AG04449 (cell line): ENCODE results near the gene ZNF511.

ENCODE experiments used
- CTCF ChIA-PET: fragments of 350-600 bp; formaldehyde crosslinking; extraction: SDS; loops from one replicate; lab custom pipeline; 2021; ENCODE audit warnings: antibody characterized with exemption; lab: Yijun Ruan, JAX
- POLR2A ChIA-PET: fragments of 400-600, 350-600 bp; formaldehyde crosslinking; extraction: SDS; loops from one replicate; lab custom pipeline; 2020; ENCODE audit warnings: antibody characterized with exemption, inconsistent platforms; lab: Yijun Ruan, JAX
- DNase-seq: peaks from one replicate; pipeline ENCODE4 v3.0.0-alpha.2; 2010; ENCODE audit warnings: low read depth, low spot score
- H3K4me3 ChIP-seq: 2 replicates; pipeline ENCODE4 v1.5.1; 2011; ENCODE audit warnings: low read depth, mild to moderate bottlenecking, control low read depth, low read length
- TF ChIP-seq, protein P1 (sequence below): IDR thresholded peaks from one replicate; pipeline ENCODE4 v1.5.1; 2011; ENCODE audit warnings: mild to moderate bottlenecking, moderate library complexity, low read length, control low read depth, inconsistent platforms; ENCODE audit not compliant: insufficient read depth; ENCODE audit errors: missing control alignments

Gene ZNF511, protein sequence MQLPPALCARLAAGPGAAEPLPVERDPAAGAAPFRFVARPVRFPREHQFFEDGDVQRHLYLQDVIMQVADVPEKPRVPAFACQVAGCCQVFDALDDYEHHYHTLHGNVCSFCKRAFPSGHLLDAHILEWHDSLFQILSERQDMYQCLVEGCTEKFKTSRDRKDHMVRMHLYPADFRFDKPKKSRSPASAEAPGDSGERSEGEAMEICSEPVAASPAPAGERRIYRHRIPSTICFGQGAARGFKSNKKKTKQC

DNA sequence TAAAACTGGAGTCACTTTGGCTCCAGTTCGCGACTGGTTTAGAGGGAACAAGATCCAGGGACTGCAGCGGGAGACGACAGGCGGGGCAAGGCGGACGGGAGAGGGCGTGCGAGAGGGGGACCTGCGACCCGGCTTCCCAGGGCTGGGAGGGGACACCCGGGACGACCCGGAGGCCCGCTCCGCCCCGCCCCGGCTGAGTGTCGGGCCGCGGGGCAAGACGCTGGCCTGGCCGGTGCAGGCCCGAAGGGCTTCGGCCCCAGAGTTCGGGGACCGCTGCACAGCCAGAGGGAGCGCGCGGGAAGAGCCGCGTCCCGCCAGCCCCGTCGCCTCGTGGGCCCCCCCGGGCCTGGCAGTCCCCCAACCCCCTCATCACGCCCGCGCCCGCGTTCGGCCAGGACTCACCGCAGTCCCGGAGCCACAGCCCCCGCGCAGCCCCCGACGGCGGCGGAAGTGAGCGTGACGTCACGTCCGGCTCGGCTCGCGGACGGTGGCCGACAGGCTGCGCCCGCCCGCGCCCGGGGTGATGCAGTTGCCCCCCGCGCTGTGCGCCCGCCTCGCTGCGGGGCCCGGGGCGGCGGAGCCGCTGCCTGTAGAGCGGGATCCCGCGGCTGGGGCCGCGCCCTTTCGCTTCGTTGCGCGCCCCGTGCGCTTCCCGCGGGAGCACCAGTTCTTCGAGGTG is at the start of gene ZNF511, which contains the start of gene TUBGCP2:
ZNF511 (plus strand) TSS at position 494 of the 679 bp plus-strand sequence; CDS start at position 524, 30 bp downstream.
TUBGCP2 (minus strand) TSS at position 452 of the 679 bp plus-strand sequence. CDS start 5,931 bp downstream, outside the sequence.
- TF ChIP-seq, protein P1, sequence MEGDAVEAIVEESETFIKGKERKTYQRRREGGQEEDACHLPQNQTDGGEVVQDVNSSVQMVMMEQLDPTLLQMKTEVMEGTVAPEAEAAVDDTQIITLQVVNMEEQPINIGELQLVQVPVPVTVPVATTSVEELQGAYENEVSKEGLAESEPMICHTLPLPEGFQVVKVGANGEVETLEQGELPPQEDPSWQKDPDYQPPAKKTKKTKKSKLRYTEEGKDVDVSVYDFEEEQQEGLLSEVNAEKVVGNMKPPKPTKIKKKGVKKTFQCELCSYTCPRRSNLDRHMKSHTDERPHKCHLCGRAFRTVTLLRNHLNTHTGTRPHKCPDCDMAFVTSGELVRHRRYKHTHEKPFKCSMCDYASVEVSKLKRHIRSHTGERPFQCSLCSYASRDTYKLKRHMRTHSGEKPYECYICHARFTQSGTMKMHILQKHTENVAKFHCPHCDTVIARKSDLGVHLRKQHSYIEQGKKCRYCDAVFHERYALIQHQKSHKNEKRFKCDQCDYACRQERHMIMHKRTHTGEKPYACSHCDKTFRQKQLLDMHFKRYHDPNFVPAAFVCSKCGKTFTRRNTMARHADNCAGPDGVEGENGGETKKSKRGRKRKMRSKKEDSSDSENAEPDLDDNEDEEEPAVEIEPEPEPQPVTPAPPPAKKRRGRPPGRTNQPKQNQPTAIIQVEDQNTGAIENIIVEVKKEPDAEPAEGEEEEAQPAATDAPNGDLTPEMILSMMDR = peak; percentile 33
- no peak for DNase-seq
- ChIA-PET CTCF (interaction anchor here (0.9 to 2.7 kb wide), 12 partner anchors 9 to 307 kb away, joined by 3 to 22 read pairs (median 6); no protein-coding TSS in a partner anchor), POLR2A (interaction anchor here (1.2 kb wide), 1 partner anchor 165 kb away, joined by 4 read pairs; no protein-coding TSS in a partner anchor)
- H3K4me3 ChIP-seq = peak within 1 kb of the TSS; percentile 66

DNA sequence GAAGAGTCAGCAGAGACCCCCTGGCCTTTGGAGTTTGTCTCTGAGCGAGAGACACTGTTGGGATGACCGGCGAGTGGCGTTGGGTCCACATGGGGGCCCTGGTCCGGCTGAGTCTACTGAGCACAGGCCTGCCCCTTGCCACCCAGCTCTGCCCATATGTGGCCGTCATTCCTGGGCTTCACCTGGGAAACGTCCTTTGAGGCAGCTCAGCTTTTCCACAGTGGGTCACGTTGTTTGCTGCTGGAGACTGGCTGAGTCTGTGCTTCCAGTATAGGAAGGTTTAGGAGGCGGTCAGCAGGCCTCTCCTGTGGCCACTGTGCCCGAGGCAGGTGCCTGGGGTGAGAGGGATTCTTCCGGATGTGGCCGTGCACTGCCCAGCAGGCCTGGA is 49.1 kb upstream of the ZNF511 start:
- ChIA-PET CTCF (interaction anchor here (3.3 kb wide), 1 partner anchor 70 kb away, joined by 10 read pairs; no protein-coding TSS in a partner anchor), POLR2A (interaction anchor here (1.6 kb wide), 1 partner anchor 34 kb away, joined by 4 read pairs; no protein-coding TSS in a partner anchor)
- no peak overlapping the region for H3K4me3 ChIP-seq
- no peak for DNase-seq
- TF ChIP-seq, protein P1 = no peak

GRCh38 chr10:133260895-133261725 is 47.6 kb upstream of the ZNF511 start:
- TF ChIP-seq, protein P1 = no peak
- ChIA-PET CTCF (no interaction called here), POLR2A (no interaction called here)
- DNase-seq = no peak
- peak overlapping the region; percentile 58 for H3K4me3 ChIP-seq

DNA sequence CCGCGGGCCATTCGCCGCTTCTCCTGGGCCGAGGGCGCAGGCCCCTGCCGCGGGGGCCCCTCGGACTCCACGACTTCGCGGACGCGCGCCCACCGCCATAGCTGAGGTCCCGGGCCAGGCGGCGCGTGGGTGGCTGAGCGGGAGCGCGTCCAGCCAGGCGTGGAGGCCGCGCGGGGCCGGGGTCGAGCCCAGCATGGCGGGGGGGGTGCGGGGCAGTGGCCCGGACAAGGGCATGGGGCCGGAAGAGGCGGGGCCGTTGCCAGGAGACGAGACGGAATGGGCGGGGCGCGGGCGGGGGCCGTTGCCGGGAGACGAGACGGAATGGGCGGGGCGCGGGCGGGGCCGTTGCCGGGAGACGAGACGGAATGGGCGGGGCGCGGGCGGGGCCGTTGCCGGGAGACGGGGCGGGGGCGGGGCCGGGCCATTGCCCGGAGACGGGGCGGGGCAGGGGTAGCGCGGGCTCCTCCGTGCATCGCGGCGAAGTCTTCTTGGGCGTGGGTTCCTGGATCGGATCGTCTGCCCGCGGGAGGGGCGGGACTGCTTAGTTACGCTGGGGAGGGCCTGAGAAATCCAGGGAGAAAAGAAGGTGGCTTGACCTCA is 46.9 kb upstream of the ZNF511 start:
- no peak for DNase-seq
- peak overlapping the region; percentile 58 for H3K4me3 ChIP-seq
- TF ChIP-seq, protein P1 = no peak
- CTCF ChIA-PET = no interaction called here
- POLR2A ChIA-PET = no interaction called here

- no peak for DNase-seq
- TF ChIP-seq, protein P1 = no peak
- CTCF ChIA-PET = interaction anchor here (1.3 to 1.7 kb wide), 2 partner anchors 12 to 45 kb away, joined by 3 to 7 read pairs; no protein-coding TSS in a partner anchor
- H3K4me3 ChIP-seq = no peak overlapping the region
- POLR2A ChIA-PET = no interaction called here
These were observed 46.0 kb upstream of the ZNF511 start for GRCh38 chr10:133262696-133263095.
